NB4 (cell line): ENCODE data around the gene GLB1L3.

Source experiments
- DNase-seq: peaks from one replicate; pipeline ENCODE4 v3.0.0; 2010; ENCODE audit warnings: low read depth
- H3K4me3 ChIP-seq: one replicate; pipeline ENCODE4 v1.5.1; 2011; ENCODE audit warnings: mild to moderate bottlenecking, low read depth, low read length, moderate library complexity
- CTCF ChIP-seq: IDR thresholded peaks from one replicate; pipeline ENCODE4 v1.5.1; 2012; ENCODE audit warnings: low read depth, low read length
- MYC ChIP-seq: IDR thresholded peaks from 2 replicates; pipeline ENCODE4 v1.6.1; 2011; ENCODE audit warnings: low read depth, low read length
- POLR2A ChIP-seq: IDR thresholded peaks from 2 replicates; pipeline ENCODE4 v1.6.1; 2011; ENCODE audit warnings: mild to moderate bottlenecking; ENCODE audit not compliant: insufficient read length; ENCODE audit errors: extremely low read depth
- TF ChIP-seq, protein P1 (sequence below): IDR thresholded peaks from 2 replicates; pipeline ENCODE4 v1.6.1; 2011; ENCODE audit warnings: low read depth, low read length

GLB1L3 gene

GRCh38 chr11:134333946-134334345 lies 57.8 kb downstream of the GLB1L3 start:
- no peak overlapping the region for H3K4me3 ChIP-seq
- TF ChIP-seq MYC (no peak), POLR2A (no peak), CTCF (no peak)
- TF ChIP-seq, protein P1, sequence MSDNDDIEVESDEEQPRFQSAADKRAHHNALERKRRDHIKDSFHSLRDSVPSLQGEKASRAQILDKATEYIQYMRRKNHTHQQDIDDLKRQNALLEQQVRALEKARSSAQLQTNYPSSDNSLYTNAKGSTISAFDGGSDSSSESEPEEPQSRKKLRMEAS, result no peak
- DNase-seq, result no peak

GRCh38 chr11:134334796-134335571 lies 58.8 kb downstream of the GLB1L3 start:
- DNase-seq, result no peak
- no peak for TF ChIP-seq CTCF
- no peak for TF ChIP-seq POLR2A
- TF ChIP-seq, protein P1, result no peak
- no peak overlapping the region for H3K4me3 ChIP-seq

DNA sequence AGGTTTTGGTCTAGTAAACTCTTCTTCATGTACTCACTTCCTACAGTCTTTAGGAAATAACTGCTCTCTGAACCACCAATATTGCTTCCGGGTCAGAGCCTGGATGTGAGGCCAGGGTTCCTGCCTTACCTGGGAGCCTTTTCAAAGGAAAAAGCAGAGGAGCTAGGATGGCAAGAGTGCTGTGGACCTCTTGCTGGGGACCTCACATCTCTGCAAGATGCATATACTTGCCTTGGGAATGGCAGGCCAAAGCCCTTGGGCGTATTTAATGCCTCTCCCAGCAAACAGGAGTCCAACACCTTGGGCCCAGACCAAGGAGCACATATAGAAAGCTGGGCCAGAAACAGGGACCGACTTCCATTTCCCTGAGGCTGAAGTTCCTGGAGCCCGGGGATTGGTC lies 60.9 kb downstream of the GLB1L3 start:
- DNase-seq, result no peak
- TF ChIP-seq, protein P1, result no peak
- TF ChIP-seq MYC (no peak), CTCF (no peak), POLR2A (no peak)
- H3K4me3 ChIP-seq, result no peak overlapping the region

GRCh38 chr11:134338068-134338467 lies 61.9 kb downstream of the GLB1L3 start:
- TF ChIP-seq MYC, result no peak
- TF ChIP-seq, protein P1, result no peak
- no peak for TF ChIP-seq CTCF
- TF ChIP-seq POLR2A, result no peak
- no peak overlapping the region for H3K4me3 ChIP-seq
- DNase-seq, result no peak

DNA sequence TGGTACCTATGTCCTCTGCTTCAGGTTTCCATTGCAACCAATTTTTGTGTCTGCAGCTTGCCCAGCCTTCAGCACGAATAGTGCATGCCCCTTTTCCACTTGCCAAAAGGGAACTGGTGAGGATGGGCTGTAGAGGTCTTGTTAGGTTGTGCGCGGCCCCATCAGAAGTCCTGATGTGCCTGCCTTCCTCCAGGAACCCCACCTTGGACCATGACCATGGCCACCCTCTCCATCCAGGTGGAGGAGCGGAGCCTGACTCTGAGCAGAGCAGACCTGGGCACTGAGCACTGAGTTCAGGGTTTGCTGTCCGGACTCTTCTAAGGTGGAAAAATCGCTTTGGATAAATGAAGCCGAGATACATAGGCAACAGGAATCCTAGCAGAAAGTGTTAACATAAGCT lies 62.5 kb downstream of the GLB1L3 start:
- DNase-seq, result no peak
- TF ChIP-seq CTCF (no peak), POLR2A (no peak)
- TF ChIP-seq, protein P1, result no peak
- no peak overlapping the region for H3K4me3 ChIP-seq
